Upper lobe of left lung (tissue), 6 donors: Measurements from ENCODE around the gene NUDCD3. TPM values are rescaled to one million over a fixed set of nuclear protein-coding genes. Genes with fewer than 3 reads are reported as not detected.

Experiments
- ATAC-seq, 2 donors: fragments of 200-7000 bp; cut with Tn5 transposase; one replicate each; pipeline ENCODE4 v1.9.1; 2022; ENCODE audit warnings: mild to moderate bottlenecking in 2 of 2, moderate library complexity in 2 of 2; ENCODE audit not compliant: low FRiP score in 2 of 2
- DNase-seq, 2 donors: peaks; one replicate each; pipeline ENCODE4 v3.0.0-alpha.2; 2019 to 2020
- H3K27ac ChIP-seq, 4 donors: fragments of 200-600 bp; sonication (generic); one replicate each; pipeline ENCODE4 v1.5.1; 2016 to 2019
- H3K27me3 ChIP-seq, 4 donors: fragments of 200-600 bp; sonication (generic); one replicate each; pipeline ENCODE4 v1.5.1; 2017 to 2019
- H3K36me3 ChIP-seq, 4 donors: fragments of 200-600 bp; sonication (generic); one replicate each; pipeline ENCODE4 v1.5.1; 2016 to 2019
- H3K4me1 ChIP-seq, 4 donors: fragments of 200-600 bp; sonication (generic); one replicate each; pipeline ENCODE4 v1.5.1; 2018 to 2019
- H3K4me3 ChIP-seq, 4 donors: fragments of 200-600 bp; sonication (generic); one replicate each; pipeline ENCODE4 v1.5.1; 2017 to 2019; ENCODE audit warnings: mild to moderate bottlenecking in 2 of 4, moderate library complexity in 1 of 4
- H3K9me3 ChIP-seq, 4 donors: fragments of 200-600 bp; sonication (generic); one replicate each; pipeline ENCODE4 v1.5.1; 2018 to 2019
- CTCF ChIP-seq, 6 experiments: fragments of 450-650 bp in 4 of 6; fragments of 200-600 bp in 2 of 6; sonication (generic) in 2 of 6; IDR thresholded peaks; one replicate each; pipeline ENCODE4 v1.5.1; 2016 to 2019; ENCODE audit warnings: antibody characterized with exemption in 6 of 6
- EP300 ChIP-seq, 4 donors: sonication (generic); formaldehyde crosslinking; IDR thresholded peaks; one replicate each; pipeline ENCODE4 v1.5.1; 2017; ENCODE audit warnings: antibody characterized with exemption in 4 of 4, control low read depth in 2 of 4
- POLR2A ChIP-seq, 4 donors: fragments of 450-650 bp; IDR thresholded peaks; one replicate each; pipeline ENCODE4 v1.5.1; 2016 to 2017; ENCODE audit warnings: antibody characterized with exemption in 4 of 4, mild to moderate bottlenecking in 2 of 4
- POLR2AphosphoS5 ChIP-seq, 2 donors: sonication (generic); formaldehyde crosslinking; IDR thresholded peaks; one replicate each; pipeline ENCODE4 v1.5.1; 2017; ENCODE audit warnings: antibody characterized with exemption in 2 of 2
- WGBS, 2 donors: methylation state at CpG; one replicate each; pipeline ENCODE4 v1.1.5; 2017 to 2018; 5-methylcytosine and 5-hydroxymethylcytosine counted together
- total RNA-seq, 6 donors: library from RNA; depleted of rRNA in 4 of 6; stranded (reverse); fragments of >200 nt in 4 of 6; gene quantifications; one replicate each; pipeline versions ENCODE4 v1.1.0 to v1.2.1, GENCODE V29; 2016 to 2021
- donor health status: DM: no; HTN: no; CAD: no; lungs with moderate emphysema.
- donor health status: DM: no; HTN: yes; CAD: no; lungs with severe emphysema.

The NUDCD3 gene
- 100 to 1,000 TPM in 1 of 6 donors, 10 to 100 TPM in 5; 48.5 to 104 (median 56.3) TPM for total RNA-seq

GRCh38 chr7:44490351-44491200, at the start of gene NUDCD3:
TSS of gene NUDCD3 (minus strand) at chr7:44490658. CDS start at chr7:44490600, 58 bp downstream.
- H3K4me1 ChIP-seq = peaks cover 32 to 45% (median 41%) of the 10 kb centered on the region in 4 donors
- 0 to 1% methylated on average over 18 to 59 of the region's 63 CpGs for WGBS, 2 donors
- ATAC-seq (peak; percentile 95 to 98), DNase-seq (peak; percentile 89 to 95)
- peak within 1 kb of the TSS; percentile 76 to 94 (median 86) for H3K4me3 ChIP-seq
- peak within 1 kb of the TSS; percentile 98 for H3K27ac ChIP-seq
- no peaks in the 10 kb centered on the region for H3K36me3 ChIP-seq
- H3K27me3 ChIP-seq = no peaks in the 10 kb centered on the region
- peak in 2 of 6 experiments; percentile 6 to 21 for TF ChIP-seq CTCF (IDR thresholded peaks at IDR 0.05)
- TF ChIP-seq POLR2A (IDR thresholded peaks at IDR 0.05) = peak in 2 of 4 donors; percentile 59 to 73
- TF ChIP-seq EP300 (IDR thresholded peaks at IDR 0.05) = no peak
- peak; percentile 53 to 56 for TF ChIP-seq POLR2AphosphoS5 (IDR thresholded peaks at IDR 0.05)
- no peaks in the 10 kb centered on the region for H3K9me3 ChIP-seq

DNA sequence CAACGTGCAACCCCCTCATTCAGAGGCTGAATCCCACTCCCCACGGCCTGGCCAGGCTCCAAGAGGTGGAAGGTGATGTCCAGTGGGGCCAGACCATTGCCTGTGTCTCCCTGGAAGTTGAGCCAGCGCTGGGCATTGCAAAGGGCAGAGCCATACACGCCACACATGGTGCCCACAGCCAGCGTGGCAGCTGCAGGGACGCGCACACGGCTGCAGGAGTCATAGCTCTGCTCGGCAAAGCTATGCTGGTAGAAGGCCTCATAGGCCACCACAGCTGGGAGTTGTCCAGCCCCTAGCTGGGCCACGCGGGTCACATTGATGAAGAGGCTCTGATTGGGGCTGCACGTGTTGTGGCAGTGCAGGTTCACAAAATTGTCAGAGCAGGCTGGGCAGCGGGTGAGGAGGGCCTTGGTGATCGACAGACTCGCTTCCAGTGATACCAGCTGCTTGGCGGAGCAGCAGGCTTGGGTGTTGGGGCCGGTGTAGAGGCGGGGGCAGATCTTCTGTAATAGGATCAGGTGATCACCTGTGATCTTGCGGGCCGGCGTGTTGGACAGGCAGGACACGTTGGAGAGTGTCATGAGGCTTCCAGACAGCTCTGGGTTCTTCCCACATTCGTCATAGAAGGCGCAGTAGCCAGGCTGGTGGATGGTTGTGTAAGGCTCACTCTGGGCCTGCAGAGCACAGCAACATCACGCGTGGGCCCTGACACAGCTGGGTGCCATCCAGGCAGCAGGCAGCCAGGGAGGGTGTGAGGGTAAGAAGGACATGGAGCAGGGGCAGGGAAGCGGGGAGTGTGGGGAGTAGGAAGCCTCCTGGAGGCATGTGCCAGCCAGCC, 49.4 kb upstream of the NUDCD3 start:
- no peak for ATAC-seq
- DNase-seq = no peak
- WGBS, 2 donors = 87 to 90% methylated on average over 21 to 27 of the region's 27 CpGs
- Histone ChIP-seq H3K4me1 (peaks cover 0 to 5% (median 0%) of the 10 kb centered on the region in 4 donors), H3K9me3 (no peaks in the 10 kb centered on the region), H3K36me3 (no peaks in the 10 kb centered on the region), H3K4me3 (no peak overlapping the region), H3K27ac (no peak overlapping the region), H3K27me3 (no peaks in the 10 kb centered on the region)
- TF ChIP-seq EP300 (IDR thresholded peaks at IDR 0.05) (no peak), POLR2A (IDR thresholded peaks at IDR 0.05) (no peak), CTCF (IDR thresholded peaks at IDR 0.05) (no peak), POLR2AphosphoS5 (IDR thresholded peaks at IDR 0.05) (no peak)

DNA sequence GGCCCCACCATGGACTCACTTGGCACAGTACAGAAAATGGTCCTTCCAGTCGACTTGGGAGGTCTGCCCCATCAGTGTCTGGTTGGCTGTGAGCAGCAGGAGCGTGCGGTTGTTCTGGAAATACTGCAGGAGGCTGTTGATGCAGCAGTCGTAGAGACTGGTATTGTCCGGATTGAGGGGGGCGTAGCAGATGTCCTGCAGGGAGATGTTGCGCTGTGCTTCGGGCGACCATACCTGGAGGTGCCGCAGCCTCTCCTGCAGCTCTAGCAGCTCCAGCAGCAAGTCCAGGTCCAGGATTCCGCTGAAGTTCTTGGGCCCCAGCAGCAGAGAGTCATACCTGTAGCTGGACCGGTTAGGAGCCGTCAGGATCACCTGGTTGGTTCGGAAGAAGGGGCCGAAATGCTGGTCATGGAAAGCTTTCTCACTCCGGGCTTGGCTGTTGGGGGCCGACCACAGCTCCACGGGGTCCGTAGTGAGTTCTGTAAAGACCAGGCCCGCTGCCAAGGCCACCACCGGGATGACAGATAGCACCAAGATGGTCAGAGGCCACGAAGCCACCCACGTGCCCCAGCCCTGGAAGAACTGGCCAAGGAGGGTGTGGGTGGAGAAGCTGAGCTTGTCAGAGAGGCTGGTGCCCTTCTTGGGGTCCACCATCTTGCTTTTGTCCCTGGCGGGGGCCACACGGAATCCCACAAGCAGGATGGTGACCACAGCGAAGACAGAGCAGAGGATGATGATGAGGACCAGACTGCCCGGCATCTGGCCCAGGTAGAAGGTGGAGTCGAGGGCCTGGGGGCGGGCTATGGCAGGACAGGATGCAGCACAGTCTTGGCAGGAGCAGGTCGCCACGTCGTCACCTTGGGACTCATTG, 48.6 kb upstream of the NUDCD3 start:
- Histone ChIP-seq H3K36me3 (no peaks in the 10 kb centered on the region), H3K27ac (no peak overlapping the region), H3K27me3 (no peaks in the 10 kb centered on the region), H3K4me3 (no peak overlapping the region), H3K4me1 (peaks cover 0 to 5% (median 0%) of the 10 kb centered on the region in 4 donors), H3K9me3 (no peaks in the 10 kb centered on the region)
- ATAC-seq (no peak), DNase-seq (no peak)
- TF ChIP-seq POLR2AphosphoS5 (IDR thresholded peaks at IDR 0.05) (no peak), CTCF (IDR thresholded peaks at IDR 0.05) (no peak), POLR2A (IDR thresholded peaks at IDR 0.05) (no peak), EP300 (IDR thresholded peaks at IDR 0.05) (no peak)
- 88 to 94% methylated on average over 12 to 31 of the region's 32 CpGs for WGBS, 2 donors

DNA sequence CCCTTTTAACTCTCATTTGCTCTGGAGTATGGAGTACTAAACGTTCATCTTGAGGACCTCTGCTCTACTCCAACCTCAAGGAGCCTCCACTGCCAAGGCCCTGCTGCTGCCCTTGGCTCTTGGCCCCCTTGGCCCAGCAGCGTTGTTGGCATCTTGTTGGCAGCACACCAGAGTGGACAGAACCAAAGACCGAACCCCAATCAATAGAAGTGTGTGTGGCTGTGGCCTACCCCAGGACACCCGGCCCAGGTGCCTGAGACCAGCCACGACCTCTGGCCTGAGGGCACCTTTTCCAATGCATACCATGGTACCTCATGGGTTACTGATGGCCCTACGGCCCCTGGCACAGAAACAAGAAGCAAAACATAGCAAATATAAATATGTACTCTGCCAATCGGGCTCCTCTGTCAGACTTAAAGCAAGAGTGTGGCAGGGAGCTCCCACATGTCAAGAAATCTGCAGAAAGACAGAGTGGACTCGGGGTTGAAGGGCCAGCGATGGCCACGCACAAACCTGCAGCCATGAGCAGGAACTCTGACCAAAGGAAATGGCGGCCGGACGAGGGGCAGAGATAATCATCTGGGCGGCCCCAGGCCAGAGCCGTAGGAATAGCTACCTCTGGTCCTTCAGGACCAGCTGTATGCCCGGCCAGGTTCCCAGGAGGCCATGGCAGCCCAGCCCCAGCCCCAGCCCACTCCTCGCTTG, 47.8 kb upstream of the NUDCD3 start:
- ATAC-seq (no peak), DNase-seq (no peak)
- H3K27me3 ChIP-seq = no peaks in the 10 kb centered on the region
- TF ChIP-seq CTCF (IDR thresholded peaks at IDR 0.05) (no peak), POLR2AphosphoS5 (IDR thresholded peaks at IDR 0.05) (no peak), EP300 (IDR thresholded peaks at IDR 0.05) (no peak), POLR2A (IDR thresholded peaks at IDR 0.05) (no peak)
- H3K4me3 ChIP-seq = no peak overlapping the region
- no peaks in the 10 kb centered on the region for H3K9me3 ChIP-seq
- no peak overlapping the region for H3K27ac ChIP-seq
- H3K4me1 ChIP-seq = peaks cover 0 to 5% (median 0%) of the 10 kb centered on the region in 4 donors
- WGBS, 2 donors = 82 to 84% methylated on average over 14 to 17 of the region's 17 CpGs
- no peaks in the 10 kb centered on the region for H3K36me3 ChIP-seq
